Activated CD4-positive, alpha-beta memory T cell treated with anti-CD3 and anti-CD28 coated beads, Interleukin-2, amount 10 ng/mL, durations not matched to agents 7 days and 5 days (primary cell): ENCODE results near the gene PYGO2. TPM values are rescaled to one million over a fixed set of nuclear protein-coding genes. Genes with fewer than 3 reads are reported as not detected.
A peak's percentile ranks its signal among the peaks of the same experiment; 100 is the strongest.

ENCODE experiments used
- CTCF ChIA-PET: fragments of 350-600 bp; sonication (Branson Sonifier 250); formaldehyde crosslinking; loops from one replicate; lab custom pipeline; 2021; ENCODE audit warnings: antibody characterized with exemption, inconsistent platforms; lab: Charles Lee
- POLR2A ChIA-PET: fragments of 350-600 bp; sonication (Branson Sonifier 250); formaldehyde crosslinking; loops from one replicate; lab custom pipeline; 2021; ENCODE audit warnings: antibody characterized with exemption; lab: Charles Lee
- DNase-seq: peaks from one replicate; pipeline ENCODE4 v3.0.0-alpha.2; 2020
- H3K27ac Mint-ChIP-seq: one replicate; pipeline ENCODE4 v1.8.0; 2021; ENCODE audit warnings: mild to moderate bottlenecking, mixed read lengths
- H3K27me3 Mint-ChIP-seq: one replicate; pipeline ENCODE4 v1.8.0; 2021; ENCODE audit warnings: mixed read lengths
- H3K36me3 Mint-ChIP-seq: one replicate; pipeline ENCODE4 v1.8.0; 2021; ENCODE audit warnings: low read depth, mixed read lengths
- H3K4me1 Mint-ChIP-seq: one replicate; pipeline ENCODE4 v1.8.0; 2021; ENCODE audit warnings: mixed read lengths
- H3K4me3 Mint-ChIP-seq: one replicate; pipeline ENCODE4 v1.8.0; 2021; ENCODE audit warnings: mild to moderate bottlenecking, mixed read lengths
- H3K9me3 Mint-ChIP-seq: one replicate; pipeline ENCODE4 v1.8.0; 2021; ENCODE audit warnings: mixed read lengths
- total RNA-seq, 2 experiments: library from RNA; stranded (reverse); gene quantifications; one replicate each; pipeline ENCODE4 v1.2.3, GENCODE V29; 2021

Gene PYGO2
- total RNA-seq, 2 experiments from 2014 or later = 48.7 to 49.7 TPM

DNA sequence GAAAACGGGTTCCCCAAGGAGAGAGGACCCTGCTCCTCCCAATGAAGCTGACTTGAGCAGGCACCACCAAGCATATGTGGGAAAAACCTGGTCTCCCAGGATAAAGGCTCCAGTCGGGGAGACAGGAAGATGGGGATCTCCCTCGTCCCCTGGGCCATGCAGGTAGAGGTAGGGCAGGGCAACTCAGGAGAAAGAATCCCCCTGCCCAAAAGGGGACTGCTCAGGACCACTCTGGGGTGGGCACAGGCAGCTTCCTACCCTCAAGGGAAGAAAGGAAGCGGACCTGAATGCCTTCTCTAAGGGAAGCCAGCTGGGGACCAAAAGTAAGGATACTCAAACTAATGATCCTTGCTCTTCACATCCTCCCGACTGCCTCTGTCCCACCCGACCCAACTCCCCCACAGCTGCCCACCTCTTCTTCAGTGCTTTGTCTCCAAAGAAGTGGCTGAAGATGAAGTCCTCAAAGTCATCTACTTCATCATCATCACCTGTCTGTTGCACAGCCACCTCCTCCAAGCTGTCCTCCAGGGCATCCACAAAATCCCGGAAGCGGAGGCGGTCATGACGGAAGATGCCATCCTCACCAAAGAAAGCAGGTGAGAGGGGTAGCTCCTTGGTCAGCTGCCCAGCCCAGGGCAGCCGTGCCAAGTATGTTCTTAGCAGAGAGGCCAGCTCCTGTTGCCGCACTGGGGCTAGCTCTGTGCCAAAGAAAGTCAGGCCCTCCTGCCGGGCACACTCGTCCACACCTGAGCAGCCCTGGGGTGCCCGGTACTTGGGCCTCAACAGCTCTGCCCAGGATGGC lies 16.2 kb downstream of the PYGO2 start:
- H3K9me3 Mint-ChIP-seq = no peaks in the 10 kb centered on the region
- CTCF ChIA-PET = interaction anchor here (0.8 to 1.4 kb wide), 5 partner anchors 10 to 386 kb away, joined by 3 to 4 read pairs (median 3); partner anchors contain the start of genes PBXIP1 and SHC1
- H3K4me3 Mint-ChIP-seq = no peak overlapping the region
- POLR2A ChIA-PET = interaction anchor here (1.1 to 2.6 kb wide), 6 partner anchors 9 to 105 kb away, joined by 3 to 17 read pairs (median 4); partner anchors contain the start of genes CKS1B and PMVK
- H3K36me3 Mint-ChIP-seq = peaks cover 41% of the 10 kb centered on the region
- H3K27ac Mint-ChIP-seq = no peak overlapping the region
- H3K27me3 Mint-ChIP-seq = no peaks in the 10 kb centered on the region
- peaks cover 59% of the 10 kb centered on the region for H3K4me1 Mint-ChIP-seq
- DNase-seq = no peak

GRCh38 chr1:154944401-154945159 lies 17.0 kb downstream of the PYGO2 start:
- peaks cover 62% of the 10 kb centered on the region for H3K4me1 Mint-ChIP-seq
- peak overlapping the region; percentile 96 for H3K27ac Mint-ChIP-seq
- H3K27me3 Mint-ChIP-seq = no peaks in the 10 kb centered on the region

GRCh38 chr1:154943649-154944400 lies 17.8 kb downstream of the PYGO2 start:
- Mint-ChIP-seq H3K36me3 (peaks cover 34% of the 10 kb centered on the region), H3K4me1 (peaks cover 67% of the 10 kb centered on the region), H3K27me3 (no peaks in the 10 kb centered on the region), H3K9me3 (no peaks in the 10 kb centered on the region), H3K27ac (peak overlapping the region; percentile 96), H3K4me3 (peak overlapping the region; percentile 63)
- POLR2A ChIA-PET = interaction anchor here (0.8 to 1.4 kb wide), 3 partner anchors 7 to 320 kb away, joined by 3 to 4 read pairs (median 3); partner anchors contain the start of gene PMVK
- CTCF ChIA-PET = interaction anchor here (0.7 to 1.7 kb wide), 12 partner anchors 16 to 512 kb away, joined by 3 to 11 read pairs (median 4); partner anchors contain the start of gene SHC1
- peak; percentile 53 for DNase-seq

More at GRCh38 chr1:154944401-154945159, 17.0 kb downstream of the PYGO2 start:
- CTCF ChIA-PET = interaction anchor here (0.6 to 1.7 kb wide), 14 partner anchors 9 to 465 kb away, joined by 3 to 11 read pairs (median 3); partner anchors contain the start of gene SHC1
- Mint-ChIP-seq H3K4me3 (no peak overlapping the region), H3K9me3 (no peaks in the 10 kb centered on the region), H3K36me3 (peaks cover 39% of the 10 kb centered on the region)
- POLR2A ChIA-PET = interaction anchor here (0.8 to 2.6 kb wide), 5 partner anchors 8 to 320 kb away, joined by 3 to 17 read pairs (median 4); partner anchors contain the start of gene PMVK
- DNase-seq = no peak

DNA sequence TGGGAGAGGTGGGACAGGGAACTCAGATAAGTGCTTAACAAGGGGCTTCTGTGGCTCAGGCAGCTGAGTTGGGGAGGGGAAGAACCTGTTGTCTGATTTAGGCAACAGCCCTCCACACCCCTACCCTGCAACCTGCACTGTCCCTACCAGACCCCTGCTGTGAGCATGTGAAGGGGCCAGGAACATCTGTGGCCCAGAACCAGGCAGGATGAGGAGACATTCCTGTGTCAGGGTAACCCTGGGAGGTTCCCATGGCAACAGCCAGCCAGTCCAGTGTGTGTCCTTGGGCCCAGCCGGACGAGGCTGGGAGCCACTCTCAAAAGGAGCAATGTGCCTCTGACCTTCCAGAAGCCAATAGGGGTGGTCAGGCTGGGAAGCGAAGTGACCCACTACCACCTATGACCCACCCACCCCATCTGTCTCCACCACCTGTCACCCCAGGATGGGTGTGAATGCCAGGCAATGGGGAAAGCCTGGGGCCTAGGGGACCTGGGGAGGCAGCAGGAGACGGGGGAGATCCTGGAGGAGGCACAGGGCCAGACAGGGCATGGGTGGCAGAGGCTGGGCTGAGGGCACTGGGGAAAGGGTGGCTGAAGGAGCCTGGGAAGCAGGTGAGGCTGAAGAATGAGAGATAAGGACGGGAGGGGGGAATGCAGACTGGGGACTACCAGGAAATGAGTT lies 20.1 kb downstream of the PYGO2 start:
- Mint-ChIP-seq H3K27ac (peak overlapping the region; percentile 96), H3K36me3 (peaks cover 21% of the 10 kb centered on the region), H3K9me3 (no peaks in the 10 kb centered on the region), H3K27me3 (no peaks in the 10 kb centered on the region), H3K4me3 (peak overlapping the region; percentile 63), H3K4me1 (peaks cover 77% of the 10 kb centered on the region)
- DNase-seq = no peak
- ChIA-PET CTCF (interaction anchor here (0.8 to 1.0 kb wide), 2 partner anchors 20 to 57 kb away, joined by 3 read pairs; partner anchors contain the start of gene PYGO2), POLR2A (interaction anchor here (0.9 to 1.6 kb wide), 7 partner anchors 15 to 760 kb away, joined by 3 to 7 read pairs (median 3); partner anchors contain the start of genes CKS1B, FLAD1 and SHC1)

DNA sequence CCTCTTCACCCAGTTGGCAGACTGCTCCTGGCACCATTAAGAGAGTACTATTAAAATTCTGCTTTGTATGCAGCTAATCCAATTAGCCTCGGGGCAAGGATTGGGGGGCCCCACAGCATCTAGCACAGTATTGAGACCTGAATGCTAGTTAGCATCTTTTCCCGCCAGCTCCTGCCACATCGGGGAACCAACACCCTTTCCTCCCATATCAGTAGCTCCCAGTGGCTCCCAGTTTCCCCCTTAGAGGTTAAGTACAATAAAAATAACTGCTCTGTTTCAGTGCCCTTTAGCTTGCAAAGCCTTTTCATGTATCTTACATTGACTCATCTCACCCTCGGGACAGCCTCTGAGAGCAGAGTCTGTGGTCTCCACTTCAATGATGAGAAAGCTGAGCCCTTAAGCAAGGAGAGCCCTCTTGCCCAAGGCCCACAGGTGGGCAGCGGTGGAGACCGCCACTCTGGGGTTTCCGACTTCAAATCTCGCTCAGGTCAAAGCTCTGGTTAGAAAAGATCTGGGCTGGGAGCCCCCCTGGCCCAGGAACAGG lies 20.9 kb downstream of the PYGO2 start:
- H3K27ac Mint-ChIP-seq = peak overlapping the region; percentile 96
- H3K4me1 Mint-ChIP-seq = peaks cover 76% of the 10 kb centered on the region
- H3K27me3 Mint-ChIP-seq = no peaks in the 10 kb centered on the region
- ChIA-PET CTCF (interaction anchor here (0.8 to 1.0 kb wide), 2 partner anchors 20 to 58 kb away, joined by 3 read pairs; partner anchors contain the start of gene PYGO2), POLR2A (interaction anchor here (0.9 to 1.6 kb wide), 8 partner anchors 15 to 759 kb away, joined by 3 to 7 read pairs (median 3); partner anchors contain the start of genes CKS1B, FLAD1 and SHC1)
- H3K9me3 Mint-ChIP-seq = no peaks in the 10 kb centered on the region
- H3K4me3 Mint-ChIP-seq = no peak overlapping the region
- DNase-seq = peak; percentile 39
- H3K36me3 Mint-ChIP-seq = peaks cover 18% of the 10 kb centered on the region

DNA sequence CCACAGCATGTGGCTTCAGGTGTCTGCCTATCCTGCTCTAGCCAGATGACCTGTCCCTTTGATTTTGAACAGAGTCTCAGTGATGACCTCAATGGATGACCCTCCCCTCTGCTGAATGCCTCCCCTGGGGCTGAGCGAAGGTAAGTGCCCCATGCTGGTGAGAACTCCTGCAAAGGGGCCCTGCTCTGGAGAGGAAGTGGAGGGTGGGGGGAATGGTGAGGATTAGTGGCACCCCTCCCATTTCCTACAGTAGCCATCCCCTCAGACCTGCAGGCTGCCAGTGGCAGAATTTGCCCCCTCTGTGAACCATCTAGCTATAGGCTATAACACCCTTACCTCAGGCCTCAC lies 21.4 kb downstream of the PYGO2 start:
- H3K9me3 Mint-ChIP-seq = no peaks in the 10 kb centered on the region
- H3K4me3 Mint-ChIP-seq = no peak overlapping the region
- H3K27me3 Mint-ChIP-seq = no peaks in the 10 kb centered on the region
- H3K36me3 Mint-ChIP-seq = peaks cover 16% of the 10 kb centered on the region
- ChIA-PET CTCF (interaction anchor here (0.5 to 1.0 kb wide), 3 partner anchors 21 to 145 kb away, joined by 3 to 4 read pairs (median 4); partner anchors contain the start of gene PYGO2), POLR2A (interaction anchor here (0.9 to 1.6 kb wide), 7 partner anchors 14 to 758 kb away, joined by 3 to 7 read pairs (median 3); partner anchors contain the start of genes CKS1B, FLAD1 and SHC1)
- H3K27ac Mint-ChIP-seq = peak overlapping the region; percentile 96
- H3K4me1 Mint-ChIP-seq = peaks cover 81% of the 10 kb centered on the region
- DNase-seq = no peak

DNA sequence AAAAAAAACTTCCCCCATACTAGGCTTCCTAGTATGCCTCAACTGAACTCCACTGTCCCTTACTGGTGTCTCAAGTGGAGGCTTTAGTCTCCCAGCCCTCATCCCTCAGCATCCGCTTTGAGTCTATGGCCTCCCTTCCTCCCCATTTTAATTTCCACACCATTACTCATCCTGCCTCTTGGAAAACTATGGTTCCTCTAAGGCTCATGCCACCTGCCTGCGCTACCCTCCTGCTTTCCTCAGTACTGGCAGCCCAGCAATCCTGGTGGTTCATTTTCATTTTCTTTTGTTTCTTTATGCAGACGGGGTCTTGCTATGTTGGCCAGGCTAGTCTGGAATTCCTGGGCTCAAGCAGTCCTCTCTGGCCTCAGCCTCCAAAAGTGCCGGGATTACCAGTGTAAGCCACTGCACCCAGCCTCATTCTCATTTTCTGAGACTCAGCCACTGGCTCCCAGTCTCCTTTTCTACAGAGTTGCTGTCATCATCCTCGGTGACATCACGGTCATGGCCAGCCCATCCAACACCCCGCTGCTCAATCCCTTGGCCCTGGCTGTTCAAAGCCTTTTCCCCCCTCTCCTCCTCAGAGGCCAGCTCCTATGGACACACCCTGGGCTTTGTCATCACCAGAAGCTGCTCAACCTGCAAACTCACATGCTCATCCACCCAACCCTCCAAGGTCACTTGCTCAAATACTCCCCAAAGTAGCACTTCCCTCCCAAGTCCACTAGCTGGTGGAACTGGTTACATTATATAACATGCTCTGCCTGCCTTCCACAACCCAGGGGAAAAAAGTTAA lies 22.8 kb downstream of the PYGO2 start:
- peaks cover 79% of the 10 kb centered on the region for H3K4me1 Mint-ChIP-seq
- no peaks in the 10 kb centered on the region for H3K9me3 Mint-ChIP-seq
- CTCF ChIA-PET = interaction anchor here (0.7 to 1.4 kb wide), 6 partner anchors 35 to 379 kb away, joined by 3 to 5 read pairs (median 3); no protein-coding TSS in a partner anchor
- H3K27ac Mint-ChIP-seq = peak overlapping the region; percentile 94
- POLR2A ChIA-PET = interaction anchor here (0.7 to 4.0 kb wide), 9 partner anchors 7 to 379 kb away, joined by 3 to 25 read pairs (median 3); partner anchors contain the start of genes FLAD1 and PYGO2
- peak overlapping the region; percentile 88 for H3K4me3 Mint-ChIP-seq
- no peak for DNase-seq
- peaks cover 21% of the 10 kb centered on the region for H3K36me3 Mint-ChIP-seq
- no peaks in the 10 kb centered on the region for H3K27me3 Mint-ChIP-seq

GRCh38 chr1:154937988-154938386 lies 23.6 kb downstream of the PYGO2 start:
- Mint-ChIP-seq H3K9me3 (no peaks in the 10 kb centered on the region), H3K4me1 (peaks cover 73% of the 10 kb centered on the region), H3K27ac (peak overlapping the region; percentile 94), H3K27me3 (no peaks in the 10 kb centered on the region), H3K4me3 (peak overlapping the region; percentile 88), H3K36me3 (peaks cover 19% of the 10 kb centered on the region)
- ChIA-PET CTCF (interaction anchor here (0.7 to 2.0 kb wide), 5 partner anchors 36 to 458 kb away, joined by 3 to 4 read pairs (median 3); no protein-coding TSS in a partner anchor), POLR2A (interaction anchor here (0.9 to 4.0 kb wide), 11 partner anchors 8 to 378 kb away, joined by 3 to 32 read pairs (median 13); partner anchors contain the start of genes CKS1B, FLAD1 and PYGO2)
- no peak for DNase-seq

DNA sequence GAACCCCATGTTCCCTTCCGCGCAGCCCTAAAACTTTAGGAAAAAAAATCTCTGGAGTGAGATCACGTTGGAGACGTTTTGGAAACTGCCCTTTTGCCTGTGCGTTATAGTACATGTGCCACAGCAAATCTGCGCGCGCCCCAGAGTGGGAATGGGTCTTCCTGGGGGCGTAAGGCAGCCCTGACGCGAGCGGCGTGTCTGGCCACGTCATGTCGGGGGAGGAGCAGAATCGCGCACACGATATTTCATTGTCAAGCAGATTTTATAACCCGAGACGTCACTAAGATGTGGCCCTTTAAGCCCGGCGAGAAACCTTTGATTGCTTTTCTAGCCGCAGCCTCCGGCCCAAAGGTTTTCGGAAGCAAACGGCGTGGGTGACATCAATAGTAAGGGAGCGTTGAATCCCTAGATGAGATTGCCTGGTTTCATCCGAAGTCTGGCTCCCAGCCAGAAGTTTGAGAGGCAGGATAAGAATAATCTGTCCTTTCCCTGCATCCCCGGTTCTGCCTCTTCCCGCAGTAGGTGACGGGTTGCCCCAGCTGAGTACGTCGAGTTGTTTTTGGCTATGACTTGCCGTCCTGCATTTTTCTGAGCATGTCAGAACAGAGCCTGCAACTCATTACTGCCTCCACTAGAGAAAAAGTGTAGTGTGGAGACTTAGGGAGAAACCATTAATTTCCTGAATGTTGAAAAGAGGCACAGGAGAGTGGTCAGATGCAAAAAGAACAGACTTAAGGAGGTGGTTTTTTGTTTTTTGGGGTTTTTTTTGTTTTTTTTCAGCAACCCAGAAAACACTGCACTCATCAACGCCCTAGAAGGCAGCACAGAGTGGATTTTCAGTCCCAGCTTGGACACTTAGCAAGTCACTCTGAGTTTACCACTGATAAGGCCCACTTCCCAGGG lies 24.2 kb downstream of the PYGO2 start:
- DNase-seq = peak; percentile 91
- Mint-ChIP-seq H3K36me3 (peaks cover 22% of the 10 kb centered on the region), H3K4me1 (peaks cover 66% of the 10 kb centered on the region), H3K4me3 (peak overlapping the region; percentile 88), H3K27ac (peak overlapping the region; percentile 94), H3K27me3 (no peaks in the 10 kb centered on the region), H3K9me3 (no peaks in the 10 kb centered on the region)
- POLR2A ChIA-PET = interaction anchor here (0.6 to 4.0 kb wide), 29 partner anchors 7 to 378 kb away, joined by 3 to 32 read pairs (median 4); partner anchors contain the start of genes ADAM15, CKS1B, FLAD1 and KRTCAP2
- CTCF ChIA-PET = interaction anchor here (0.5 to 2.2 kb wide), 19 partner anchors 14 to 458 kb away, joined by 3 to 12 read pairs (median 4); partner anchors contain the start of genes ADAM15, PBXIP1 and PYGO2
